HG03196 (cell line): ENCODE measurements around the gene PSMF1.

Source experiments
- ATAC-seq: cut with Tn5 transposase; IDR thresholded peaks from one replicate; pipeline ENCODE4 v1.9.1; 2021; ENCODE audit not compliant: unreplicated experiment

Gene PSMF1

DNA sequence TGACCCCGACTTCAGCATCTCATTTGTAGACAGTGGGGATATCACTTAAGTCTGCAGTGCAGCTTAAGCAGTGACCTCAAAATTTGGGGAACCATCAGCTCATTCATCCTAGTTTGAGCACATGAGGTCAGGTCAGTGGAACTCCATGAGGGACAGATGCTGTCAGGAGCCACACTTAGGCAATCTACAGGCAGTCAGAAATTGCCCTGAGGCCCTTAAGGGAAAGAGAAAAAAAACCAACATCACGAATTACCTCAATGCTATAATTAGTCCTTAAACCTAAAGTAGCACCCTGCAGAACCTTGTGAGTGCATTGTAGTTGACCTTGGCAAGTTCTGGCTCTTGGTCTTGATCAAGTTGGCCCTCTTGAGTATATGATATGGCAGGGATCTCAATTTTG, 45.3 kb downstream of the PSMF1 start:
- ATAC-seq, result no peak

GRCh38 chr20:1164871-1165270, 46.5 kb downstream of the PSMF1 start:
- ATAC-seq, result no peak

DNA sequence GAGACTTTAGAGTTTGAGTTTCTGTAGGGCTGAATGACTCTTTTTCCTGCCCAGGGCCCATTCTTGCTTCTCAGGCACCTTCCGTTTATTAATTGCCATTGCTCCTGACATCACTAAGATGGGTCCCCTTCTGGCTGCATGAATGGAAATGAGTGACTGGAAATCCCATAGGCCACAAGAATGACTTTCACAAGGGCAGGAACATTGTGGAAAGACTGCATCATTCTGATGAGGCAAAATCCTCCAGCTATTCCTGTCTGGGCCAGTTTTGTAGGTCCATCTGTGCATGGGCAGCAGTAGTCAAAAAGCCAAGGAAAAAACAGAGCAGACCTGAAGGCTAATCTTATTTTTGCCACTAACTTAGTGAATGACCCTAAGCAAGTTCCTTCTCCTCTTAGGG, 47.1 kb downstream of the PSMF1 start:
- no peak for ATAC-seq

DNA sequence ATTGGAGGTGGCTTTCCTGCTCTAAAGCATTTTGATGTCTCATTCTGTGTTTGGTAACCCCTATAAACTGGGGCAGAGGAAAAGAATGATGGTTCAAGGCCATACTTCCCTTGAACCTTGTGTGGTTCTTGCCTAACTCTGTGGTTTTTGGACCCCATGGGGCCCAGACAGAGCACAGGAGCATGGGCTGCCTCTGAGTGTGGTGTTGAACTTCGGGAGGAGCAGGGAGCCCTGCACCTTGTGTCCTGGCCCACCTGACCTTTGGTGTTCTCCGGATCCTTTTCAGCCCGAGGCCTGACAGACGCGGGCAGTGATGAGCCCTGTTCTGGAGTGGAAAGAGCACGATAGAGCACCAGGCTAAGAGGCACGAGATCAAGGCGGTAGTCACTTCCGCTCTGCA, 47.5 kb downstream of the PSMF1 start:
- ATAC-seq, result no peak

- ATAC-seq, result no peak
Measured at GRCh38 chr20:1166948-1167720, 48.7 kb downstream of the PSMF1 start.

DNA sequence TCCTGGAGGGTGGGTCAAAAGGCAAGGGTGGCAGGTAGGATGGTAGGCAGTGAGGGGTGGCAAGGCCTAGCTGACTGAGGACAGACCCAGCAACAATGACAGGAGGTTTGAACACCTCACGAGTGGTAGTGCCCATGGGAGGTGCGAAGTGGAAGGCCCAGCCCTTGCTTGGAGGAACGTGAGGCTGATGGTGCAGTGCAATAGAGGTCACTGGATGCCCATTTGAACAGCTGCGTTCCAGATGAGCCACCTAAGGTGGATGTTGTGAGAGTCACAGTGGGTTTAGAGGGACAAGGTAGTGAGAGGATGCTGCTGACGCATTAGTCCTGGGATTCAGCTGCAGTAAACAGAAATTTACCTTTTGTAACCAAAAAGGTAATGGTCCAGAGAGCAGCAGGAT, 50.8 kb downstream of the PSMF1 start:
- no peak for ATAC-seq

DNA sequence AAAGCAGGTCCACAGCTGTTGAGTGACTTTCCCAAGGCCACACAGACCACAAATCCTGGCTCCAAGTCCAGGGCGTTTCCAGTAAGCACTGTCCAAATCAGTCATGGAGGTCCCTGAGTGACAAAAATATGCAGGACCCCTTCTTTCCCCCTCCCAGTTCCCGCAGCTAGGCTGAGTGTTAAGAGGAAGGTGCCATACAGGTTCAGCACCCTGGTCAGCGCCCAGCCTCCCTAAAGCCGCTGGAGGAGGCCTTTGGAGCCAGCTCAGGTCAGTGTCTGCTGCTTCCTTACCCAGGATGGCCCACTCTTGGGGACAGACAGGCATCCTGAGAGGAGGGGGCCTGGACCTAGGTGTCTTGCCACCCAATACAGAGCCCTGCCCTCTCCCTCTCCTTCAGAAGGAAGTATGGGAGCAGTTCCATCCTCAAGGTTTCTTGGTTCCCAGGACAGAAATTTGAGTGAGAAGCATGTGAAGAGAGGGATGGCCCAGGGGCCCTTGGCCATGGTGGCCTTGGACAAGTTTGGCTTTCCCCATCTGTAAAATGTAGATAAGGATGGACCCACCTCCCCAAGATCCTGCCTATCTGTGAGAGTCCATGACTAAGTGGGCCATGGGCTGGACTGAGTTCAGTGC, 53.2 kb downstream of the PSMF1 start:
- no peak for ATAC-seq

DNA sequence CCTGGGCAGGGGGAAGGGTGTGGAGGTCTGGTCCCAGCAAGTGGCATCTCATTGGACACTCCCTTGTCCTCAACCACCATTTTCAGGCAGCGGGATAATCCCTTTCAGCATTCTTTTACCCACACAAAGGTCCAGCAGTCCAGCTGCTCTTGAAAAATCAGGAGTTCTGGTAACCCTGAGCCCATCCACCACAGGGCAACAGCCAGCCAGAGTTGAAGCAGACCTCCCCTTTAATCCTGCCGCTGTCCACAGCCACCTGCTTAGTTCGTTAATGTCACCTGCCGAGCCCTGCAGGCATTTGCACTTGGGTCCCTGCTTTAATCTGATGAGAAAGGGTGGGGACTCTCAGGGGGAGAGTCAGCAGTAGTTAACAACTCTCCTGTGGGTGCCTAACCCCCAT, 55.3 kb downstream of the PSMF1 start:
- no peak for ATAC-seq

- no peak for ATAC-seq
Measured at GRCh38 chr20:1174787-1175186, 56.4 kb downstream of the PSMF1 start.

GRCh38 chr20:1177680-1178079, 59.3 kb downstream of the PSMF1 start:
- ATAC-seq, result no peak

DNA sequence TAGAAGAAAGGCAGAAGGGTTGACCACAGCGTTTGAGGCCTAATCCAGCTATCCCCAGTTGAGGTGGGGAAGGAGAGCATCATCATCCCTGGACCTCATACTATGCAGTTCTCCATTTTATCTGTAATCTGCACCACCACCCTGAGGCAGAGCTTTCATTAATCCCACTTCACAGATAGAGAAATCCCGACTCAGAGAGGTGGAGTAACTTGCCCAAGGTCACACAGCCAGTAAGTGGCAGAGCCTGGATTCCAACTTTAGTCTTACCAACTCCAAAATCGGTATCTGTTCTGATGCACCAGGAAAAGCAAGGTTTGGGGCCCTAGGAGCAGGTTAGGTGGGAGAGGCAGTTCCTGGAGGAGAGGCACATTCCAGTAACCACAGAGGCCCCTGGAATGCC, 59.7 kb downstream of the PSMF1 start:
- ATAC-seq, result no peak

GRCh38 chr20:1178623-1179022, 60.2 kb downstream of the PSMF1 start:
- no peak for ATAC-seq

DNA sequence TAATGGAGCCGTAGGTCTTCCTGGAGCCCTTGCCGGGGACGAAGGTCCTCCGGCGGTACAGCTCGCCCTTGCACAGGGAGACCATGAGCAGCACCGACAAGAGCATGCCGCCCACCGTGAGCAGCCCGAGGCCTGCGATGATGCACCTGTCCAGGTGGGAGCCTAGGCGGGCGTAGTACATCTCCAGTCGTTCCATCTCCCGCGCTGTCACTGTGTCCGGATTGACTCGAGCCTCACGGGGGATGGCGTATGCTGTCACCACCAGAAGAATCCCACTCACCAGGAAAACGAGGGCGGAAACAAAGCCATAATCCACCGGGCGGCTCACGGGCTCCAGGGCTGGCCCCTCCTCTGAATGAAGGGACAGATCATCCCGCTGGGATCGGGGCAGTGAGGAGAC, 62.5 kb downstream of the PSMF1 start:
- ATAC-seq, result no peak

DNA sequence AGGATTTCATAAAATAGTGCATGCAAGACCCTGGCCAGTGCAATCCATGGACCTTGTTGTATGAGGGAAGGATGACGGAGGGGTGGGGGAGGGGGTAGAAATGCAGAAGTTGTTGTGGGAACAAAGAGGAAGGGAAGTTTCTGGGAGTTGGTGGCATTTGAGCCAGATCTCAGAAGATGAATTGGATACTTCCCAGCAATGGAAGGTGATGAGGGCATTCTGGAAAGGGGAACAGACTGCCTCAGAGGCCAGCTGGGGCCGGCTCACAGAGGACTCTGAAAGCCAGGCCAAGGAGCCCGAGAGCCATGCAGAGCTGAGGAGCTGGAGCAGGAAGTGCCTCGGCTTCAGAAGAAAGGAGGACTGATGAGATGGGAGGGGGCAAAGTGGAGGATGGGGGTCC, 63.7 kb downstream of the PSMF1 start:
- ATAC-seq, result no peak

DNA sequence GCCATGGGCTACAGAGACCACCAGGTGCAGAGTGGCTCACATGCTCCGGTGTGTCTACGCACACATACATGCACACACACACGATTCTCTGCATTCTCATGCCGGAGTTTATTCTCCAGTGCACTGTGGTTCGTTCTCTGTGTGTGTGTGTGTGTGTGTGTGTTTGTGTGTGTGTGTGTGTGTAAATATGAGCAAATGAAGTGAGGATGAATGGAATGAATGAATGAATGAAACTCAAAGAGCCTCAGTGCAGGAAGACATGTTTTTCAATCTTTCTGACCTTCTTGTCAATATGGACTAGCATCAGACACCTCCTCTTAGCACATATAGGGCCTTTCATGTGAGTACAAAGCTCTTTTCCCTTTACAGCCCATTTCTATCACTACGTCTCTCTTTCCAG, 64.8 kb downstream of the PSMF1 start:
- no peak for ATAC-seq

GRCh38 chr20:1184260-1184637, 65.8 kb downstream of the PSMF1 start:
- no peak for ATAC-seq

DNA sequence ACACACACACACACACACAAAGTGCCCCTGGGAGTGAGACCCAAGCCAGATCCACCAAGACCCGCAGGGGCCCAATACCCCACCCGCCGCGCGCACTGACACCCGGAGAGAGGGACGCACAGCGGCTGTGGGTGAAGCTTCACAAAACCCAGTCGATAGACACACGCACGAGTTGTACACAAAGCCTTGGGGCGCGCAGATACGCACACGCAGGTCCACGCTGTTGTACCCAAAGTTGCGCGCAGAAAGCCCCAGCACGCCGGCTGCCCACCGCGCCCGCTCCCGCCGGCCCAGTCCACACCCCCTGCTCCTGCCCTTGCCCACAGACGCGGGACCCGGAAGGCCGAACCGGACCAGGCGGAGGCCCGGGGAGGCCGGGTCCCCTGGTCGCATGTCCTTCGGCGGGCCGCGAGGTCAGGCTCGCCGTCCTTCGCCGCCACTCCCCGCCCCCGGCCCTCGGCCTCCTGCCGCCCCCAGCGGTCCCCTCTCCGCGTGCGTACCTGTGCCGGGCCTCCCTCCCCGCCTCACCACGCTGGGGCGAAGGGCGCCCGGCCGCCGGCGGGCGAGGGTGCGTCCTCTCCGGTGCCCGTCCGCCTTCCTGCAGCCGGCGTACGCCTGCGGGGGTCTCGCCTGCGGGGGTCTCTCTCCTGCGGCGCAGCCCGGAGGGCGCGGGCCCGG, 66.4 kb downstream of the PSMF1 start, which contains the start of gene TMEM74B:
Gene TMEM74B (minus strand): TSS at position 344 of the 678 bp plus-strand sequence. CDS start 1,180 bp downstream, outside the sequence.
- ATAC-seq, result no peak

DNA sequence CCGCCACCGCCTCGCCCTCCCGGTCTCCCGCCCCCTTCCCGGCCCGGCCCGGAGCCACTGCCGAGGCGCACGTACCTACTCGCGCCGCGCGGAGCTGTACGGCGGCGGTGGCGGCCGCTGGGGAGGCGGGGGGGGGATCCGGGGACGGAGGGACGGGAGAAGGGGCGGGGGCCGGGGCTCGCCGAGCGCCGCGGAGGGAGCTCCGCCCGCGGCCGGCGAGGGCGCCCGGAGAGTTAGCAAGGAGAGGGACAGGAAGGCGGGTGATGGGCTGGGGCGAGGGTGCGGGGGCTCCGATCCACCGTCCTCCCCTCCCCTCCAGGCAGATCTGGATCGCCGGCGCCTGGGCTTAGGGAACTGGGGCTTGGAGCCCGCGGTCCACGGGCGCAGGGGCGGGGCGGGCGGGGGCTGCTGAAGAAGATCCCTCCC, 66.9 kb downstream of the PSMF1 start:
- no peak for ATAC-seq

- ATAC-seq, result no peak
Measured at GRCh38 chr20:1185790-1186334, 67.5 kb downstream of the PSMF1 start.

DNA sequence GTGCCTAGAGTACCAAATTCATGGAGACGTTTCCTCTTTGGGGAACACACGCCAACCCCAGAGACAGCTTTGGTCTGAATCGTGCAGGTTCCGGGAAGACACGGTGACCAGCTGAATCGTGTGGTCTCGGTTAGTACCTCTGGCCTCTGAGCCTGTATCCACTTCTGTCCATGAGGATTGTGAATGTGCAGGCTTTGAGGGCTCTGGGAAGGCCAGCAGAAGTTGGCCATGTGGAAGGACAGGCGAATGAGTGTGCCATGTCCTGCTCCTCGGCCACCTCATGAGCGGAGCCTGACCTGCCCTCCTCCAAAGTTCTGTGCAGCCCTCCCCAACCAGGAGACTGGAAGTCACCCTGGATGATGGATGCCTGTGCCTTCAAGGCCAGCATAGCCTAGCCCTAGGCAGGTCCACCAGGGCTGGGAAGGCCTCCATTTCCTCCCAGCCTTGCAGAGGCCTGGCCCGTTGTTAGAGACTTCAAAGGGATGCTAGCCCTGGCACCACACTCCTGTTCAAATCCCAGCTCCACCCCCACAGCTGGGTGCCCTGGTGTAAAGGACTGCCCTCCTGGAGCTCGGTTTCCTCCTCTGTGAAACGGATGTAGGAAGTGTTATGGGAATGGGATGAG, 68.1 kb downstream of the PSMF1 start:
- ATAC-seq, result no peak

GRCh38 chr20:1187605-1188171, 69.3 kb downstream of the PSMF1 start:
- no peak for ATAC-seq
